Measurements from ENCODE around the gene RBM38.

GRCh38 chr20:57456116-57456515, 64.9 kb downstream of the RBM38 start:
- TF ChIP-seq, protein P1, sequence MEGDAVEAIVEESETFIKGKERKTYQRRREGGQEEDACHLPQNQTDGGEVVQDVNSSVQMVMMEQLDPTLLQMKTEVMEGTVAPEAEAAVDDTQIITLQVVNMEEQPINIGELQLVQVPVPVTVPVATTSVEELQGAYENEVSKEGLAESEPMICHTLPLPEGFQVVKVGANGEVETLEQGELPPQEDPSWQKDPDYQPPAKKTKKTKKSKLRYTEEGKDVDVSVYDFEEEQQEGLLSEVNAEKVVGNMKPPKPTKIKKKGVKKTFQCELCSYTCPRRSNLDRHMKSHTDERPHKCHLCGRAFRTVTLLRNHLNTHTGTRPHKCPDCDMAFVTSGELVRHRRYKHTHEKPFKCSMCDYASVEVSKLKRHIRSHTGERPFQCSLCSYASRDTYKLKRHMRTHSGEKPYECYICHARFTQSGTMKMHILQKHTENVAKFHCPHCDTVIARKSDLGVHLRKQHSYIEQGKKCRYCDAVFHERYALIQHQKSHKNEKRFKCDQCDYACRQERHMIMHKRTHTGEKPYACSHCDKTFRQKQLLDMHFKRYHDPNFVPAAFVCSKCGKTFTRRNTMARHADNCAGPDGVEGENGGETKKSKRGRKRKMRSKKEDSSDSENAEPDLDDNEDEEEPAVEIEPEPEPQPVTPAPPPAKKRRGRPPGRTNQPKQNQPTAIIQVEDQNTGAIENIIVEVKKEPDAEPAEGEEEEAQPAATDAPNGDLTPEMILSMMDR (IDR thresholded peaks at IDR 0.05), result no peak
- TF ChIP-seq POLR2AphosphoS5 (IDR thresholded peaks at IDR 0.05) (no peak), POLR2A (IDR thresholded peaks at IDR 0.05; ENCODE audit: low read depth) (no peak), EP300 (IDR thresholded peaks at IDR 0.05) (no peak)

All from esophagus muscularis mucosa (tissue), 4 donors.